A549 (cell line): ENCODE data around the gene TSHZ2. TPM values are rescaled to one million over a fixed set of nuclear protein-coding genes. Genes with fewer than 3 reads are reported as not detected.

ENCODE experiments used
- ATAC-seq, 2 experiments: fragments of 200-7000 bp in 1 of 2; fragments of >200 bp in 1 of 2; cut with Nextera tagmentation in 1 of 2; cut with Tn5 transposase in 1 of 2; 3 replicates each; pipeline versions ENCODE4 v1.8.0 to v1.9.1; 2018 to 2020; ENCODE audit warnings: mild to moderate bottlenecking in 1 of 2, moderate library complexity in 1 of 2
- CTCF ChIA-PET: fragments of 300-600 bp; sonication (Branson Sonifier 250); formaldehyde crosslinking; extraction: SDS; loops from one replicate; lab custom pipeline; 2021; ENCODE audit warnings: antibody characterized with exemption, inconsistent platforms; lab: Yijun Ruan, JAX
- POLR2A ChIA-PET: fragments of 350-600 bp; formaldehyde crosslinking; extraction: SDS; loops from one replicate; lab custom pipeline; 2021; ENCODE audit warnings: antibody characterized with exemption, inconsistent platforms; lab: Yijun Ruan, JAX
- DNase-seq, 2 experiments: peaks; one replicate each; pipeline versions ENCODE4 v3.0.0 to v3.0.0-alpha.2; 2011 to 2016; ENCODE audit warnings: low read depth in 1 of 2, low spot score in 1 of 2
- FAIRE-seq: peaks from 2 replicates; lab custom pipeline; 2011; peaks lifted over from hg19 to GRCh38; lab: Jason Lieb, UNC
- H3K27ac ChIP-seq, 2 experiments: fragments of >200 bp; sonication (Bioruptor Twin); formaldehyde crosslinking; 3 replicates each; pipeline ENCODE4 v1.5.1; 2016 to 2017
- H3K4me1 ChIP-seq: fragments of >200 bp; sonication (Bioruptor Twin); formaldehyde crosslinking; 3 replicates; pipeline ENCODE4 v1.6.1; 2016
- H3K4me2 ChIP-seq: fragments of >200 bp; sonication (Bioruptor Twin); formaldehyde crosslinking; 3 replicates; pipeline ENCODE4 v1.6.1; 2016
- H3K4me3 ChIP-seq: fragments of >200 bp; sonication (Bioruptor Twin); formaldehyde crosslinking; 3 replicates; pipeline ENCODE4 v1.5.1; 2016
- H3K9me3 ChIP-seq: fragments of >200 bp; sonication (Bioruptor Twin); formaldehyde crosslinking; 3 replicates; pipeline ENCODE4 v1.6.1; 2016
- ATOH8 ChIP-seq: fragments of 250-450 bp; sonication (Bioruptor Pico); IDR thresholded peaks from 2 replicates; pipeline ENCODE4 v1.5.0; 2020; ENCODE audit warnings: low read depth, mild to moderate bottlenecking, moderate library complexity
- CHD4 ChIP-seq: fragments of 200-600 bp; sonication (generic); IDR thresholded peaks from 2 replicates; pipeline ENCODE4 v1.6.1; 2016; ENCODE audit warnings: antibody characterized with exemption, mild to moderate bottlenecking, borderline replicate concordance
- EHF ChIP-seq: fragments of 250-450 bp; sonication (Bioruptor Pico); IDR thresholded peaks from 2 replicates; pipeline ENCODE4 v1.5.0; 2020; ENCODE audit warnings: mild to moderate bottlenecking
- EHMT2 ChIP-seq: fragments of 200-600 bp; sonication (generic); IDR thresholded peaks from 2 replicates; pipeline ENCODE4 v1.6.1; 2016; ENCODE audit warnings: antibody characterized with exemption, low read depth, mild to moderate bottlenecking, moderate library complexity
- FOSL2 ChIP-seq, 2 experiments: fragments of 450-650 bp in 1 of 2; fragments of >200 bp in 1 of 2; sonication (Bioruptor Twin) in 1 of 2; formaldehyde crosslinking; IDR thresholded peaks; 2 replicates each; pipeline versions ENCODE4 v1.5.0 to v1.6.1; 2016 to 2020; ENCODE audit warnings: mild to moderate bottlenecking in 1 of 2, moderate library complexity in 1 of 2
- FOXS1 ChIP-seq: fragments of 250-450 bp; sonication (Bioruptor Pico); IDR thresholded peaks from 2 replicates; pipeline ENCODE4 v1.5.0; 2020; ENCODE audit warnings: mild to moderate bottlenecking, moderate library complexity
- GATA3 ChIP-seq: IDR thresholded peaks from 2 replicates; pipeline ENCODE4 v1.6.1; 2012; ENCODE audit warnings: borderline replicate concordance
- HDAC2 ChIP-seq: fragments of 200-600 bp; sonication (generic); IDR thresholded peaks from 2 replicates; pipeline ENCODE4 v1.6.1; 2016
- HEYL ChIP-seq: fragments of 250-450 bp; sonication (Bioruptor Pico); IDR thresholded peaks from 2 replicates; pipeline ENCODE4 v1.8.0; 2021; ENCODE audit warnings: mild to moderate bottlenecking, moderate library complexity
- HOXA7 ChIP-seq: fragments of 250-450 bp; sonication (Bioruptor Pico); IDR thresholded peaks from 2 replicates; pipeline ENCODE4 v1.5.0; 2020; ENCODE audit warnings: mild to moderate bottlenecking, moderate library complexity
- HOXB13 ChIP-seq: fragments of 250-450 bp; sonication (Bioruptor Pico); IDR thresholded peaks from 2 replicates; pipeline ENCODE4 v1.5.0; 2020; ENCODE audit warnings: low read depth, mild to moderate bottlenecking, moderate library complexity
- JUN ChIP-seq, 2 experiments: fragments of >200 bp; sonication (Bioruptor Twin); formaldehyde crosslinking; IDR thresholded peaks; 2 replicates in 1 of 2; 3 replicates in 1 of 2; pipeline ENCODE4 v1.6.1; 2016 to 2017
- JUNB ChIP-seq: fragments of >200 bp; sonication (Bioruptor Twin); formaldehyde crosslinking; IDR thresholded peaks from 2 replicates; pipeline ENCODE4 v1.6.1; 2016
- MAFK ChIP-seq: fragments of 450-650 bp; IDR thresholded peaks from 2 replicates; pipeline ENCODE4 v1.6.1; 2014; ENCODE audit not compliant: partially characterized antibody
- MAX ChIP-seq: IDR thresholded peaks from 2 replicates; pipeline ENCODE4 v1.6.1; 2012
- MYC ChIP-seq: IDR thresholded peaks from 2 replicates; pipeline ENCODE4 v1.6.1; 2012; ENCODE audit warnings: mild to moderate bottlenecking, inconsistent platforms, low read length, improper control_type of control experiment, borderline replicate concordance
- NFE2L2 ChIP-seq: fragments of 150-350 bp; conservative IDR thresholded peaks from 2 replicates; pipeline ENCODE4 v1.6.1; 2014; ENCODE audit warnings: low read length
- NPAS2 ChIP-seq: fragments of 250-450 bp; sonication (Bioruptor Pico); IDR thresholded peaks from 2 replicates; pipeline ENCODE4 v1.8.0; 2022; ENCODE audit warnings: mild to moderate bottlenecking, moderate library complexity, borderline replicate concordance
- NR3C1 ChIP-seq: fragments of >200 bp; sonication (Bioruptor Twin); formaldehyde crosslinking; IDR thresholded peaks from 3 replicates; pipeline ENCODE4 v1.6.1; 2017
- RAD21 ChIP-seq, 2 experiments: fragments of >200 bp in 1 of 2; sonication (Bioruptor Twin) in 1 of 2; formaldehyde crosslinking in 1 of 2; IDR thresholded peaks in 1 of 2; conservative IDR thresholded peaks in 1 of 2; 2 replicates in 1 of 2; 3 replicates in 1 of 2; pipeline ENCODE4 v1.6.1; 2012 to 2018; ENCODE audit warnings: inconsistent platforms in 1 of 2
- RCOR1 ChIP-seq: fragments of 150-350 bp; IDR thresholded peaks from 2 replicates; pipeline ENCODE4 v1.6.1; 2014; ENCODE audit warnings: antibody characterized with exemption, low read length, low read depth
- REST ChIP-seq: fragments of 200-600 bp; sonication (generic); IDR thresholded peaks from 2 replicates; pipeline ENCODE4 v1.6.1; 2016; ENCODE audit warnings: antibody characterized with exemption, mild to moderate bottlenecking, moderate library complexity
- SMC3 ChIP-seq: fragments of >200 bp; sonication (Bioruptor Twin); formaldehyde crosslinking; IDR thresholded peaks from 3 replicates; pipeline ENCODE4 v1.6.1; 2018; ENCODE audit warnings: inconsistent platforms
- WGBS: methylation state at CpG from one replicate; pipeline ENCODE4 v1.1.6; 2017; ENCODE audit errors: missing lambda C conversion rate; 5-methylcytosine and 5-hydroxymethylcytosine counted together
- polyA plus RNA-seq, 4 experiments: library from polyadenylated mRNA; depleted of rRNA in 3 of 4; stranded (reverse); fragments of >200 nt; fragmentation: RNase III in 1 of 4; extraction: RNeasy Plus Mini Kit Qiagen cat#74134 plus additional on column Dnase treatment in 1 of 4; gene quantifications; 2 replicates in 3 of 4; 3 replicates in 1 of 4; pipeline ENCODE4 v1.2.3, GENCODE V29; 2011 to 2017

The TSHZ2 gene
- polyA plus RNA-seq, 2 of the 4 experiments (the other 2 are of a cell fraction): not detected

DNA sequence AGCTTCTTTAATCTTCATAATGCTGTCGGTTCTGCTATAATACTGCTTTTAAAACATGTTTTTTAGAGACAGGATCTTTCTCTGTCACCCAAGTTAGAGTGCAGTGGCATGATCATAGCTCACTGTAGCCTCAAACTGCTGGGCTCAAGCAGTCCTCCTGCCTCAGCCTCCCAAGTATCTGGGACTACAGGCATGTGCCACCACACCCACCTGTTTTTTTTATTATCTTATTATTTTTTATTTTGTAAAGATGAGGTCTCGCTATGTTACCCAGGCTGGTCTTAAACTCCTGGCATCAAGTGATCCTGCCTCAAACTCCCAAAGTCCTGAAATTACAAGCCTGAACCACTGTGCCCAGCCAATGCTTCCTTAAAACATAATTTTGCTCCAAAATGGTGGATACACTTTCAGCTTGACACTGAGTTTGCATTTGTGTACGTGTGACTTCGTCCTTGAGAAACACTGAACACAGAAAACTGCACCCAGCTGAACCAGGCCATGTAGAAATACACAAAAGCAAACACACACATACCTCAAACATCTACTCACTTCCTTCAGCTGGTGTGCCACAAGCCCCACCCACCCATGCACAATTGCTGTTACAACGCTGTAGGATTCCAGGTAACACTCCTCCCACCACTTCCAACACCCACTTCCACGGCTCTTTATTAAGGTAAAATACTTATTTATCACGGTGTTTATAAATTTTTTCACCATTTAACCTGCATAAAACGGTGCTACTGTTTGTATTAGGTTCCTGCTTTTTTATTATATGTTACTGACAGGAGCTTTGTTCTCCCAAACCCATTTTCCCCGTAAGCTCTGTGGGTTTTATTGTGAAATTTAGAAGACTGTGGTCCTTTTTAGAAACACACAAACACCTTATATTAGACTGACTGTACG, 109.1 kb downstream of the TSHZ2 start:
- POLR2A ChIA-PET: no interaction called here
- H3K4me2 ChIP-seq: no peak overlapping the region
- 12% methylated on average over 10 of the region's 10 CpGs for WGBS

GRCh38 chr20:53081916-53082863, 110.0 kb downstream of the TSHZ2 start:
- no peak overlapping the region for H3K4me3 ChIP-seq
- H3K4me1 ChIP-seq: no peaks in the 10 kb centered on the region
- DNase-seq: no peak
- no peak overlapping the region for H3K27ac ChIP-seq
- ChIA-PET CTCF (interaction anchor here (0.5 kb wide), 1 partner anchor 904 kb away, joined by 6 read pairs; no protein-coding TSS in a partner anchor), POLR2A (no interaction called here)
- TF ChIP-seq GATA3 (no peak), RCOR1 (no peak), MAFK (no peak), HOXA7 (CRISPR knock-in tag) (no peak), FOSL2 (IDR thresholded peaks at IDR 0.05) (no peak), FOSL2 (CRISPR knock-in tag; IDR thresholded peaks at IDR 0.05) (no peak), SMC3 (no peak), CHD4 (no peak), JUNB (no peak), HDAC2 (no peak), MYC (no peak), MAX (no peak), JUN (IDR thresholded peaks at IDR 0.05) (no peak), ATOH8 (no peak), RAD21 (conservative IDR thresholded peaks at IDR 0.05 in 1 of 2, IDR thresholded peaks at IDR 0.05 in 1 of 2) (no peak), REST (no peak), HOXB13 (CRISPR knock-in tag) (no peak), HEYL (CRISPR knock-in tag) (no peak), NPAS2 (CRISPR knock-in tag) (no peak)
- 29% methylated on average over 10 of the region's 10 CpGs for WGBS
- H3K9me3 ChIP-seq: no peaks in the 10 kb centered on the region
- no peak overlapping the region for H3K4me2 ChIP-seq
- FAIRE-seq: no peak
- no peak for ATAC-seq

More for the DNA sequence above, 109.1 kb downstream of the TSHZ2 start:
- ATAC-seq (no peak), FAIRE-seq (no peak), DNase-seq (peak in 1 of 2 experiments; percentile 28)
- Histone ChIP-seq H3K4me3 (no peak overlapping the region), H3K27ac (no peak overlapping the region), H3K9me3 (no peaks in the 10 kb centered on the region), H3K4me1 (no peaks in the 10 kb centered on the region)
- no peak for TF ChIP-seq HDAC2
- TF ChIP-seq EHMT2: no peak
- no peak for TF ChIP-seq NFE2L2
- no peak for TF ChIP-seq FOXS1 (CRISPR knock-in tag)
- TF ChIP-seq SMC3: no peak
- TF ChIP-seq EHF (CRISPR knock-in tag): no peak
- TF ChIP-seq NR3C1: no peak
- TF ChIP-seq FOSL2 (IDR thresholded peaks at IDR 0.05): no peak
- TF ChIP-seq FOSL2 (CRISPR knock-in tag; IDR thresholded peaks at IDR 0.05): no peak
- CTCF ChIA-PET: interaction anchor here (0.8 to 1.5 kb wide), 4 partner anchors 10 to 94 kb away, joined by 3 read pairs; no protein-coding TSS in a partner anchor
